HFF-Myc (cell line): Measurements from ENCODE around the gene TMEM163.

Experiments used
- DNase-seq: peaks from one replicate; pipeline ENCODE4 v3.0.0-alpha.2; 2011; ENCODE audit warnings: low read depth; ENCODE audit errors: extremely low read depth
- H3K4me3 ChIP-seq: replicated peaks from 2 replicates; pipeline ENCODE4 v1.5.1; 2011; ENCODE audit warnings: low read depth, mild to moderate bottlenecking, control low read depth, low read length
- CTCF ChIP-seq: IDR thresholded peaks from 2 replicates; pipeline ENCODE4 v1.5.1; 2012; ENCODE audit warnings: mild to moderate bottlenecking, low read depth, low read length, control low read depth; ENCODE audit errors: missing control alignments

The TMEM163 gene

DNA sequence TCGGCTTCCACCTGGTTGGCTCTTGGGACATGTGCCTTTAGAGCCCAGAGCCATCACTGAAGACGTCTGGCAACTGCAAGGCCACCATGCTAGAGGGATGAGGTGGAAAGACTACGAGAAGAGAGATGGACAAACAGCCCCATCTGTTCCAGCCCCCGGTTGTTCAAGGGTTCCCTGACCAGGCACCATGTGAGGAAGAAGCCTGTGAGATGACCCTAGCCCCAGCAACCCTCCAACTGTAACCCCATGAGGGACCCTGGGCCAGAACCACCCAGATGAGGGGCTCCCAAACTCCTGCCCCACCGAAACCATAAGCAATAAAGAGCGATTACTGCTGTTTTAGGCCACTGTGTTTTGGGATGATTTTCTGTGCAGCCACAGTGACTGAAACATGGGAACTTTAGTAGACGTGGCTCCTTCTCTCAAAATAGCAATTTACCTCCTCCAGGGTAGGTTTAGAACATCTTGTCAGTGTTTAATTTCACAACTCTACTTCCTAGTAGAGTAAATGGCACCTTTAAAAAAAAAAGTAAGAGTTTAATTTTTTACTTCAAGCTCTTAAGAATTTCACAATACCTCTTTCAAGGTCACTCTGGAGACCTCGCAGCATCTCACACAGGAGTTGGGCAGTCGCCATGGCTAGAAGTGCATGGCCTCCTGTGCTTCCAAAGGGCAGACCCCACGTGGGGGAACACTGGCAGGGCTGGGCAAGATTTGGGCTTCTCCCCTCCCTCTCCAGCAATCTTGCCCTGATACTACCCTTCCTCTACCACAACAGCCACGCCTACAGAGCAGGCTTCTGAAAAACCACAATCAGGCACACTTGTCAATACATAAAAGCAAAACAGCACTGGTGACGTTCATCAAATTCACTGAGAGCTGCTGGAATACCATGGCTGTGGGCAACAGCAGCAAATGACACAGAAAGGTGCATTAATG, 48.8 kb downstream of the TMEM163 start:
- no peak overlapping the region for H3K4me3 ChIP-seq
- TF ChIP-seq CTCF: no peak
- DNase-seq: no peak

DNA sequence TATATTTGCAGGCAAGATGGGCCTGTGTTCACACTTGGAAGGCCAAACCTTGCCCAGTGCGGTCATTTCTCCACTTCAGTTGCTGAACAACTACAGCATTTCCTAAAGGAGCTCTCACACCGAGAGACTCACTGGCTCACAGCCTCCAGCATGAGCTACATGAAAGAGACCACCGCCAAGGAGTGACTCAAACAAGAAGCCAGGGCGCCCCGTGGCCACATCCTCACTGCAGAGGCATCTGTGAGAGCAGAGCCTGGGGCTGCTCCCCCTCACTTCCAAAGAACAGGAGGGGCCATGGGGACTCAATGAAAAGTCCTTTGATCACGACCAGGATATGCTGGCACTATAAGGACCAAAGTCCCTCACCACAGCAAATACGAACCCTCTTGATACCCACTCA, 50.0 kb downstream of the TMEM163 start:
- no peak for DNase-seq
- no peak for TF ChIP-seq CTCF
- H3K4me3 ChIP-seq: no peak overlapping the region

DNA sequence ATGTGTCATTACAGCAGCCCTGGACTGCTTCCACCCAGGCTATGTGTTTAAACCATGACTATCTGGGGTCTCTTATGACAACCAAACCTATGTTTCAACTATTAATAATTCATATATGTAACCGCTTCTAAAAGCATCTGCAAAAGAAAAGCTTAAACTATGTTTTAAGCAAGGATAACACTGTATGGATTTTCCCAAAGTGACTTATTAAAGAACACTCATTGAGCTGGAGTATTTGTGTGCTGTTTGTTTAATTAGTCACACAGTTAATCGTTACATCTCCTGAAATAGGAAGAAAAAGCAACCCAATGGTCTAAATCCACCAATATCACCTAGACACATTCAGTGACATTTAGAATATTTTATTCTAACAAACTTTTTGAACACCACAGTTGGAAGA, 51.3 kb downstream of the TMEM163 start:
- DNase-seq: no peak
- no peak overlapping the region for H3K4me3 ChIP-seq
- TF ChIP-seq CTCF: no peak

DNA sequence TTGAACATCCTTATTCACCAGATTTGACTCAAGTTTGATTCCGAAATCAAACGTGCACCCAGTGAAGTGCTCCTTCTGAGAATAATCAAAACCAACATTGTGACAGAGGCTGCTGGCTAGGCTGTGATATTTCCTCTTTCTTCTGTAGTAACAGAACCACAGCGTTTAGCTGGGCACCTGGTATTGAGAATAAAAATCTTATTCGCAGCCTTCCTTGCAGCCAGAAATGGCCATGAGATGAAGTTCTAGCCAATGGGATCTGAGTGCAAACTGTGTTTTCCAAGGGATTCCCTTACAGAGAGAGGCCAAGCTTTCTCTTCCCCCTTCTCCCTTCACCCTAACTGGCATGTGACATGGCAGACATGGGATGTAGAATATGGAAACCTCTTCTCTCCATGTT, 51.7 kb downstream of the TMEM163 start:
- no peak for DNase-seq
- TF ChIP-seq CTCF: no peak
- H3K4me3 ChIP-seq: no peak overlapping the region

DNA sequence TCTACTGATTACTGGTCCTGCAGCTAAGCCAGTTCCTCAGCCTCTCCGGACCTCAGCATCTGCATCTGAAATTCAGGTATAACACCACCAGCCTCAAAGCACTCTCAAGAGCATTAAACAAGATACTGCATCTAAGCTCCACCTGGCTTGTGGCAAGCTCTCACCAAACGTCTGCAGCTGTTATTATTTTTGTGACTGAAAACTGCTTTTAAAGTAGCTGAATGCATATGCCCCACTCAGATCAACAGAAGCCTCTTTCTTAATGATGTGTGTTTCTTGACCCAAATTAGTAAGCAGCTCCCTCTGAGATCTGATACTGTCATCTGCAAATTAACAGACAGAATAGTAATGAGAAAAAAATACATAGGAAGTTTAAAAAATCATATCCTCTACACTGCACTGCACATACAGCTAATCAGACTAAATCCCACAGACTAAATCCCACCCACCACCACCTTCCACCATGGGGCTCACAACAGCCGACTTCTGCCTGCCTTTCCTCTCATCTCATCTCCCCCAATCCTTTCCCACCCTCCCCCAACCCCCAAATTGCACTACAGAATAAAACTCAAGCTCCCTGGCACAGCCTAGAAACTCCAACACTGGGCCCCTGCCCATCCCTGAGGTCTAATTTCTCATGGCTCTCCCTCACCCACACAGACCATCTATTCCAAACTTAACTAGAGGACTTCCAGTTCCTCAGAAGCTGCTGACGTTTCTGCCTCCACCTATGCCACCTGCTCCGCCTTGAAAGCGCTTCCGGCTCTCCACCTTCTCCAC, 52.9 kb downstream of the TMEM163 start:
- no peak for DNase-seq
- H3K4me3 ChIP-seq: no peak overlapping the region
- TF ChIP-seq CTCF: no peak

- H3K4me3 ChIP-seq: no peak overlapping the region
- no peak for TF ChIP-seq CTCF
- DNase-seq: no peak
These were observed 55.0 kb downstream of the TMEM163 start for GRCh38 chr2:134663451-134664450.
